Bronchus fibroblast of lung (primary cell): ENCODE measurements around the gene PTCHD1. TPM values are rescaled to one million over a fixed set of nuclear protein-coding genes. Genes with fewer than 3 reads are reported as not detected.

Source experiments
- total RNA-seq: library from RNA; depleted of rRNA; stranded (reverse); fragments of >200 nt; gene quantifications from 2 replicates; pipeline ENCODE4 v1.2.3, GENCODE V29; 2015

Gene PTCHD1
- not detected in 2 replicates for total RNA-seq

DNA sequence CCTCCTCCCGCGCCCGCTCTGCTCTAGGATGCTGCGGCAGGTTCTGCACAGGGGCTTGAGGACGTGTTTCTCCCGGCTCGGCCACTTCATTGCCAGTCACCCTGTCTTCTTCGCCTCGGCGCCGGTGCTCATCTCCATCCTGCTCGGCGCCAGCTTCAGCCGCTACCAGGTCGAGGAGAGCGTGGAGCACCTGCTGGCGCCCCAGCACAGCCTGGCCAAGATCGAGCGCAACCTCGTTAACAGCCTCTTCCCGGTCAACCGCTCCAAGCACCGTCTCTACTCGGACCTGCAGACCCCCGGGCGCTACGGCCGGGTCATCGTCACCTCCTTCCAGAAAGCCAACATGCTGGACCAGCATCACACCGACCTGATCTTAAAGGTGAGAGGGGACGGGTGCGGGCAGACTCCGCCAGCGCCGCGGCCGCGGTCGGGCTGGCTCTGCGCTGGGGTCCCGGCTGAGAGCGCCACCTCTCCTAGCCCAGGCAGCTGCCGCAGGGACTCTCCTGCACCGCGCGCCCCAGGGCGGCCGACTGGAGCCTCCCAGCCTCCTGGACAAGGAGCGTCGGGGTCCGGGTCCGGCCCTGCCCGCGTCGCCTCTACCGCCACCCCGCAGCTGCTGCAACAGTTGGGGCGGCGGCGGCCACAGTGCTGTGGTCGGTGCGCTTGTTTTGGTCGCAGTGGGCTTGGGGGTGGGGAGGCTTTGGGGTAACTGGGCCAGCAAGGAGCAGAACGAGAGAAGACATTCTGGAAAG lies at the start of gene PTCHD1:
Gene PTCHD1, plus strand, starts transcription at position 2 of the 752 bp plus-strand sequence. Its CDS starts 27 bp downstream, at position 29.

